K562 (cell line): ENCODE results near the gene PSD2. TPM values are rescaled to one million over a fixed set of nuclear protein-coding genes. Genes with fewer than 3 reads are reported as not detected.

Experiments used
- CREM ChIP-seq: IDR thresholded peaks from 2 replicates; pipeline ENCODE4 v1.6.1; 2014; ENCODE audit warnings: antibody characterized with exemption, low read depth
- FOXJ2 ChIP-seq: fragments of 200-800 bp; sonication (Bioruptor generic); IDR thresholded peaks from 2 replicates; pipeline ENCODE4 v1.6.1; 2016; ENCODE audit warnings: missing genetic modification characterization, missing compliant biosample characterization
- HNRNPLL ChIP-seq: fragments of 200-400 bp; formaldehyde crosslinking; IDR thresholded peaks from 2 replicates; pipeline ENCODE4 v1.6.1; 2017; ENCODE audit warnings: low read length, low read depth, mild to moderate bottlenecking; ENCODE audit not compliant: poor library complexity, severe bottlenecking
- L3MBTL2 ChIP-seq: fragments of 450-650 bp; IDR thresholded peaks from 2 replicates; pipeline ENCODE4 v1.6.1; 2016; ENCODE audit warnings: mild to moderate bottlenecking, moderate library complexity
- NR4A1 ChIP-seq, 2 experiments: fragments of 250-450 bp in 1 of 2; fragments of 450-650 bp in 1 of 2; sonication (Bioruptor Pico) in 1 of 2; IDR thresholded peaks; 2 replicates each; pipeline versions ENCODE4 v1.4.0 to v1.6.1; 2016 to 2020; ENCODE audit warnings: mild to moderate bottlenecking in 2 of 2, missing compliant biosample characterization in 1 of 2, missing genetic modification characterization in 1 of 2, moderate library complexity in 1 of 2
- SMARCA5 ChIP-seq: fragments of 450-650 bp; IDR thresholded peaks from 2 replicates; pipeline ENCODE4 v1.6.1; 2016
- SUPT5H ChIP-seq: fragments of 450-650 bp; IDR thresholded peaks from 2 replicates; pipeline ENCODE4 v1.6.1; 2016
- ZBED1 ChIP-seq: IDR thresholded peaks from 2 replicates; pipeline ENCODE4 v1.6.1; 2014
- ZNF140 ChIP-seq: fragments of 250-450 bp; sonication (Bioruptor Pico); IDR thresholded peaks from 2 replicates; pipeline ENCODE4 v1.8.0; 2021; ENCODE audit warnings: moderate library complexity, mild to moderate bottlenecking, inconsistent platforms
- polyA plus RNA-seq, 8 experiments: library from polyadenylated mRNA; depleted of rRNA in 4 of 8; stranded (reverse) in 5 of 8; unstranded in 3 of 8; fragments of >200 nt; fragmentation: Nextera tagmentation in 2 of 8; fragmentation: Illumina TruSeq in 1 of 8; extraction: Ambion mirVana in 2 of 8; extraction: Trizol in 1 of 8; gene quantifications; 2 replicates each; pipeline versions ENCODE4 v1.2.1 to v1.2.3, GENCODE V29; 2011 to 2014; ENCODE audit warnings: inconsistent platforms in 1 of 8, missing spikeins in 1 of 8
- total RNA-seq, 7 experiments: library from RNA; depleted of rRNA in 6 of 7; stranded (reverse); fragments of >200 nt in 6 of 7; fragmentation: Illumina TruSeq in 2 of 7; extraction: Trizol in 2 of 7; gene quantifications; 2 replicates each; pipeline versions ENCODE4 v1.2.1 to v1.2.3, GENCODE V29; 2011 to 2021; ENCODE audit warnings: low replicate concordance in 1 of 7
- TF ChIP-seq, protein P1 (sequence below): IDR thresholded peaks from 3 replicates; pipeline ENCODE4 v1.6.1; 2011; ENCODE audit warnings: borderline replicate concordance, mild to moderate bottlenecking, moderate library complexity; ENCODE audit not compliant: insufficient read length; ENCODE audit errors: extremely low read depth
- TF ChIP-seq, protein P2 (sequence below): fragments of 450-650 bp; formaldehyde crosslinking; IDR thresholded peaks from 2 replicates; pipeline ENCODE4 v1.4.0; 2022; ENCODE audit warnings: mild to moderate bottlenecking, moderate library complexity
- TF ChIP-seq, protein P3 (sequence below), 2 experiments: IDR thresholded peaks; 2 replicates each; pipeline ENCODE4 v1.6.1; 2011; ENCODE audit warnings: borderline replicate concordance in 1 of 2, control low read depth in 1 of 2, low read depth in 1 of 2, low read length in 1 of 2, mild to moderate bottlenecking in 1 of 2, mixed read lengths in 1 of 2, moderate library complexity in 1 of 2; ENCODE audit not compliant: insufficient read depth in 1 of 2, insufficient read length in 1 of 2, poor library complexity in 1 of 2, severe bottlenecking in 1 of 2; ENCODE audit errors: extremely low read depth in 1 of 2

Gene PSD2
- total and polyA plus RNA-seq, 9 of the 15 experiments (the other 6 are each of a cell fraction or from before 2014, with no cell fraction given) = 0.01 to 0.09 (median 0.04) TPM; not detected in 4

DNA sequence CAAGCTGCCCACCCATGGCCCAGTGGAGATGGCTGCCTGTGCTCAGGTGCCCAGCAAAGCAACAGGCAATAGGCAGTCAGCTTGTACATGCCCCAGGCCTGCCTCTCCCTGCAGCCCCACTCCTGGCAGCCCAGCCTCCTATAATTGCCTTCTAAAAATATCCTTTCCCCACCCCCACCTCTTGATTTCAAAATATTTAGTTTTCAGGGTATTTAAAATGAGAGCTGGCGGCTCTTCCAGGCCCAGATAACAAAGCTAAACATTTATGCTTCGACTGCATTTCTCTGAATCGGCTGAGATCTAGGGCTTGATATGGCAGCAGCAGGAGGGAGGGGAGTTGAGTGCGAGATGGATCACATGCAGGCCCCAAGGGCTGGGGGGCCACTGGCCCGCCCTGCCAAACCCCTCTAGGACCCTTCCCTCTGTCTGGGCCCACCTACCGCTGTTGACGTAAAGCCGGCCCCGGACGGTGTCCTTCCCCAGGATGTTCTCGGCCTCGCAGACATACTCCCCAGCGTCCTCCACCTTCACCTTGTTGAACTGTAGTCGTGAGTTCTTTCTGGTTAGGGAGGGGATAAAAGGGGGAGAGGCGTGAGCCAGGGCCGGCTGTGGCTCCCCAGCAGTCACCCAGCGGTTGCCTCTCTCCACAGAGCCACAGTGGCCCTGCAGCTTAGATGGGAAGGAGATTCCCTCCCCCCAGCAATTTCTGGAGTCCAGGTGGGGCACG lies 85.0 kb downstream of the PSD2 start (continued):
- peak; percentile 76 for TF ChIP-seq HNRNPLL
- TF ChIP-seq L3MBTL2 = peak; percentile 71
- TF ChIP-seq SMARCA5 = no peak
- no peak for TF ChIP-seq NR4A1 (CRISPR knock-in tag; IDR thresholded peaks at IDR 0.05)
- no peak for TF ChIP-seq NR4A1 (tag; IDR thresholded peaks at IDR 0.05)
- no peak for TF ChIP-seq SUPT5H
- TF ChIP-seq, protein P1, sequence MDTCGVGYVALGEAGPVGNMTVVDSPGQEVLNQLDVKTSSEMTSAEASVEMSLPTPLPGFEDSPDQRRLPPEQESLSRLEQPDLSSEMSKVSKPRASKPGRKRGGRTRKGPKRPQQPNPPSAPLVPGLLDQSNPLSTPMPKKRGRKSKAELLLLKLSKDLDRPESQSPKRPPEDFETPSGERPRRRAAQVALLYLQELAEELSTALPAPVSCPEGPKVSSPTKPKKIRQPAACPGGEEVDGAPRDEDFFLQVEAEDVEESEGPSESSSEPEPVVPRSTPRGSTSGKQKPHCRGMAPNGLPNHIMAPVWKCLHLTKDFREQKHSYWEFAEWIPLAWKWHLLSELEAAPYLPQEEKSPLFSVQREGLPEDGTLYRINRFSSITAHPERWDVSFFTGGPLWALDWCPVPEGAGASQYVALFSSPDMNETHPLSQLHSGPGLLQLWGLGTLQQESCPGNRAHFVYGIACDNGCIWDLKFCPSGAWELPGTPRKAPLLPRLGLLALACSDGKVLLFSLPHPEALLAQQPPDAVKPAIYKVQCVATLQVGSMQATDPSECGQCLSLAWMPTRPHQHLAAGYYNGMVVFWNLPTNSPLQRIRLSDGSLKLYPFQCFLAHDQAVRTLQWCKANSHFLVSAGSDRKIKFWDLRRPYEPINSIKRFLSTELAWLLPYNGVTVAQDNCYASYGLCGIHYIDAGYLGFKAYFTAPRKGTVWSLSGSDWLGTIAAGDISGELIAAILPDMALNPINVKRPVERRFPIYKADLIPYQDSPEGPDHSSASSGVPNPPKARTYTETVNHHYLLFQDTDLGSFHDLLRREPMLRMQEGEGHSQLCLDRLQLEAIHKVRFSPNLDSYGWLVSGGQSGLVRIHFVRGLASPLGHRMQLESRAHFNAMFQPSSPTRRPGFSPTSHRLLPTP = no peak
- TF ChIP-seq CREM = no peak
- TF ChIP-seq, protein P2, sequence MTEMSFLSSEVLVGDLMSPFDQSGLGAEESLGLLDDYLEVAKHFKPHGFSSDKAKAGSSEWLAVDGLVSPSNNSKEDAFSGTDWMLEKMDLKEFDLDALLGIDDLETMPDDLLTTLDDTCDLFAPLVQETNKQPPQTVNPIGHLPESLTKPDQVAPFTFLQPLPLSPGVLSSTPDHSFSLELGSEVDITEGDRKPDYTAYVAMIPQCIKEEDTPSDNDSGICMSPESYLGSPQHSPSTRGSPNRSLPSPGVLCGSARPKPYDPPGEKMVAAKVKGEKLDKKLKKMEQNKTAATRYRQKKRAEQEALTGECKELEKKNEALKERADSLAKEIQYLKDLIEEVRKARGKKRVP (CRISPR knock-in tag) = no peak
- no peak for TF ChIP-seq ZNF140
- TF ChIP-seq FOXJ2 (tag) = no peak
- TF ChIP-seq, protein P3, sequence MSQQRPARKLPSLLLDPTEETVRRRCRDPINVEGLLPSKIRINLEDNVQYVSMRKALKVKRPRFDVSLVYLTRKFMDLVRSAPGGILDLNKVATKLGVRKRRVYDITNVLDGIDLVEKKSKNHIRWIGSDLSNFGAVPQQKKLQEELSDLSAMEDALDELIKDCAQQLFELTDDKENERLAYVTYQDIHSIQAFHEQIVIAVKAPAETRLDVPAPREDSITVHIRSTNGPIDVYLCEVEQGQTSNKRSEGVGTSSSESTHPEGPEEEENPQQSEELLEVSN (IDR thresholded peaks at IDR 0.05; ENCODE audit: borderline replicate concordance in 1 of 2, extremely low read depth in 1 of 2, insufficient read depth in 1 of 2, insufficient read length in 1 of 2, low read depth in 1 of 2, low read length in 1 of 2, poor library complexity in 1 of 2, severe bottlenecking in 1 of 2) = no peak
- TF ChIP-seq ZBED1 = no peak
